ENCODE results near the gene PLS1.
A peak's percentile ranks its signal among the peaks of the same experiment; 100 is the strongest.
"Not testable (repeated sequence)": the region's sequence is repeated elsewhere in the genome, so short reads cannot be mapped to it uniquely, and the experiment has no call there.

The PLS1 gene

GRCh38 chr3:142595951-142596725, at the start of gene PLS1:
Gene PLS1 (plus strand): TSS chr3:142596393. CDS start chr3:142664238, 67,845 bp downstream.
- intact Hi-C loops (cut with DNase I), result loop anchor here (1.0 to 5.0 kb wide), 2 partner anchors 18 to 126 kb away; partner anchors contain the start of genes ATR and TRPC1

GRCh38 chr3:142549986-142550385, 46.2 kb upstream of the PLS1 start:
- intact Hi-C loops (cut with DNase I), result no loop called here
- DNase-seq, result no peak

More at GRCh38 chr3:142595951-142596725, at the start of gene PLS1:
- peak; percentile 73 to 97 (median 80) for DNase-seq

- intact Hi-C loops (cut with DNase I); DNase-seq: not testable (repeated sequence)
These were observed 43.6 kb upstream of the PLS1 start for GRCh38 chr3:142552579-142552978.

GRCh38 chr3:142553741-142554140, 42.5 kb upstream of the PLS1 start:
- intact Hi-C loops (cut with DNase I), result no loop called here

GRCh38 chr3:142560118-142560517, 36.1 kb upstream of the PLS1 start:
- DNase-seq, result no peak
- intact Hi-C loops (cut with DNase I), result no loop called here

More at GRCh38 chr3:142553741-142554140, 42.5 kb upstream of the PLS1 start:
- DNase-seq, result no peak

- DNase-seq, result no peak
- intact Hi-C loops (cut with DNase I), result no loop called here
These were observed 32.6 kb upstream of the PLS1 start for GRCh38 chr3:142563496-142563997.

GRCh38 chr3:142566096-142566495, 30.1 kb upstream of the PLS1 start:
- no peak for DNase-seq
- intact Hi-C loops (cut with DNase I), result no loop called here

- intact Hi-C loops (cut with DNase I), result no loop called here
- DNase-seq, result peak in 1 of 10 donors; percentile 78
These were observed 27.7 kb upstream of the PLS1 start for GRCh38 chr3:142568393-142569017.

GRCh38 chr3:142569422-142569821, 26.8 kb upstream of the PLS1 start:
- DNase-seq; intact Hi-C loops (cut with DNase I): not testable (repeated sequence)

- intact Hi-C loops (cut with DNase I); DNase-seq: not testable (repeated sequence)
These were observed 22.0 kb upstream of the PLS1 start for GRCh38 chr3:142574223-142574622.

GRCh38 chr3:142574665-142575064, 21.5 kb upstream of the PLS1 start:
- DNase-seq, result no peak
- intact Hi-C loops (cut with DNase I), result loop anchor here (5.0 kb wide), 1 partner anchor 148 kb away; the partner anchor contains the start of gene TRPC1

GRCh38 chr3:142576792-142577191, 19.4 kb upstream of the PLS1 start:
- intact Hi-C loops (cut with DNase I), result loop anchor here (5.0 kb wide), 1 partner anchor 146 kb away; the partner anchor contains the start of gene TRPC1
- DNase-seq, result no peak

- no peak for DNase-seq
- intact Hi-C loops (cut with DNase I), result loop anchor here (1.0 to 5.0 kb wide), 3 partner anchors 18 to 423 kb away; partner anchors contain the start of genes PLS1, TRPC1 and U2SURP
These were observed 18.4 kb upstream of the PLS1 start for GRCh38 chr3:142577696-142578328.

- intact Hi-C loops (cut with DNase I), result loop anchor here (1.0 to 5.0 kb wide), 3 partner anchors 18 to 422 kb away; partner anchors contain the start of genes PLS1, TRPC1 and U2SURP
These were observed 17.6 kb upstream of the PLS1 start, which contains the start of gene ATR for GRCh38 chr3:142578329-142579223. Gene ATR (minus strand): TSS chr3:142578733. CDS start chr3:142578704, 29 bp downstream.

GRCh38 chr3:142580061-142580423, 16.2 kb upstream of the PLS1 start:
- intact Hi-C loops (cut with DNase I), result no loop called here
- DNase-seq, result no peak

More at GRCh38 chr3:142578329-142579223, 17.6 kb upstream of the PLS1 start, which contains the start of gene ATR:
- DNase-seq, result peak; percentile 92 to 99 (median 96)

GRCh38 chr3:142581070-142581469, 15.1 kb upstream of the PLS1 start:
- intact Hi-C loops (cut with DNase I); DNase-seq: not testable (repeated sequence)

- intact Hi-C loops (cut with DNase I), result loop anchor here (2.0 to 5.0 kb wide), 2 partner anchors 240 to 406 kb away; no protein-coding TSS in a partner anchor
- DNase-seq, result peak in 2 of 10 donors; percentile 13
These were observed 9.3 kb upstream of the PLS1 start for GRCh38 chr3:142586803-142587406.

GRCh38 chr3:142588703-142589102, 7.5 kb upstream of the PLS1 start:
- intact Hi-C loops (cut with DNase I), result loop anchor here (5.0 kb wide), 1 partner anchor 239 kb away; no protein-coding TSS in a partner anchor
- no peak for DNase-seq

GRCh38 chr3:142592268-142592667, 3.9 kb upstream of the PLS1 start:
- DNase-seq; intact Hi-C loops (cut with DNase I): not testable (repeated sequence)
